ENCODE results near the gene DHX34.

- TF ChIP-seq, protein P1, sequence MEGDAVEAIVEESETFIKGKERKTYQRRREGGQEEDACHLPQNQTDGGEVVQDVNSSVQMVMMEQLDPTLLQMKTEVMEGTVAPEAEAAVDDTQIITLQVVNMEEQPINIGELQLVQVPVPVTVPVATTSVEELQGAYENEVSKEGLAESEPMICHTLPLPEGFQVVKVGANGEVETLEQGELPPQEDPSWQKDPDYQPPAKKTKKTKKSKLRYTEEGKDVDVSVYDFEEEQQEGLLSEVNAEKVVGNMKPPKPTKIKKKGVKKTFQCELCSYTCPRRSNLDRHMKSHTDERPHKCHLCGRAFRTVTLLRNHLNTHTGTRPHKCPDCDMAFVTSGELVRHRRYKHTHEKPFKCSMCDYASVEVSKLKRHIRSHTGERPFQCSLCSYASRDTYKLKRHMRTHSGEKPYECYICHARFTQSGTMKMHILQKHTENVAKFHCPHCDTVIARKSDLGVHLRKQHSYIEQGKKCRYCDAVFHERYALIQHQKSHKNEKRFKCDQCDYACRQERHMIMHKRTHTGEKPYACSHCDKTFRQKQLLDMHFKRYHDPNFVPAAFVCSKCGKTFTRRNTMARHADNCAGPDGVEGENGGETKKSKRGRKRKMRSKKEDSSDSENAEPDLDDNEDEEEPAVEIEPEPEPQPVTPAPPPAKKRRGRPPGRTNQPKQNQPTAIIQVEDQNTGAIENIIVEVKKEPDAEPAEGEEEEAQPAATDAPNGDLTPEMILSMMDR (IDR thresholded peaks at IDR 0.05; ENCODE audit: low read depth, low read length), result peak; percentile 92
- no peak for TF ChIP-seq EZH2phosphoT487 (IDR thresholded peaks at IDR 0.05; ENCODE audit: low read depth)
Measured at GRCh38 chr19:47391510-47392223, 42.6 kb downstream of the DHX34 start.
